ENCODE measurements around the gene HBP1. TPM values are rescaled to one million over a fixed set of nuclear protein-coding genes. Genes with fewer than 3 reads are reported as not detected.
"Not testable (repeated sequence)": the region's sequence is repeated elsewhere in the genome, so short reads cannot be mapped to it uniquely, and the experiment has no call there.

The HBP1 gene
- total RNA-seq, 1 donor from 2014 or later = 174 TPM

DNA sequence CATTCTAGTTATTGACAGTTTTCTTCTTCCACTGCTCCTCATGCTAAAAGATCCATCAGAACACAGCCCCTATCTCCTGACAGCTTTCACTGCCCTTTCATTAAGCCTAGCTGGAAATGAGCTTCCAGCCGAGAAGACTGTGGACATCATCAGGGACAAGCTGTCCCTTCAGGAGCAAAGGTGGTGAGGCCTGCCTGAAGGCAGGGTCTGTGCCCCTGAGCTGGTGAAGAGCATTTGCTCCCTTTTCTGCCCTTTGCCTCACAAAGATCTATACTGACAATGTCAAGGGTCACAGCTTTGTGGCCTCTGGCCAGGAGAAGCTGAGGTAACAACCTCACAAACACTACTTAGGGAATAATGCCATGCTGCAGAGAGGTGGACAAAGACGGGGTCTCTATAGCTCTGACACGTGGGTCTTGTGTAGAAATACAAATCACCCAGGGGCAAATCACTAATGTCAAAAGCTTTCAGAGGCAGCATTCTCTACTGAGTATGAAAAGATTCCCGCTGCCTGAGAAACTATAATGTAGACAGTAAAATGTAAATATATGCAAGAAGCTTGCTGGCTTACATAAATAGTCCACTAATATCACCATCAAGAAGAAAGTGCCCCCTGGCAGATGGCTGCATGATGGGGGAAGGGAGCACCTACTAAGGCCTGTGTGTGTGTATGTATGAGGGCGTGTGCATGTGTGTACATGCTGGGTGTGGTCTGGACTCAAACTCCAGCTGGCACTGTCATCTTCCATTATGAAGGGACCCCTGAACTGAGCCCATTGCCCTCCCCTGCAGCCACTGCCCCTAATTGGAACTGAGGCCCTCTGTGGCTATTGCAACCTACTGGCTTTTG lies 55.8 kb downstream of the HBP1 start:
- DNase-seq (ENCODE audit: low read depth in 2 of 2) = no peak

GRCh38 chr7:107228291-107228690 lies 59.5 kb downstream of the HBP1 start:
- DNase-seq (ENCODE audit: low read depth in 2 of 2) = no peak

DNA sequence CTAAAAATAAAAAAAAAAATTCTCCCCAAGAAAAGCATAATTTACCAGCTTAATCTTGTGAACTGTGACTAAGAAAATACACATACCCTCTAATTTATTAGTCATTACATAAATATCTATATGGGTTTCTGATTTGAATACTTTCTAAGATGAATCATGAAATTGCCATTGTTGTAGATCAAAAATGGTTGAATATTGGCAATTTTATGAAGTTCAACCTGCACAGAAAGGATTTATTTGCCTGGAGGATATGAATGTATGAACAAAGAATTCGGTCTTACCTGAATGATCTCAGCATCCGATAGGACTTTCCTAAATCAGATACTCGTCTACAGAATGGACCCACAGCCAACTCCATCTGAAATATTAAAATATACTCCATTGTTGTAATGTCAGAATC lies 61.5 kb downstream of the HBP1 start:
- DNase-seq (ENCODE audit: low read depth in 2 of 2) = peak in 1 of 2 donors; percentile 9

GRCh38 chr7:107232568-107233090 lies 63.8 kb downstream of the HBP1 start:
- DNase-seq (ENCODE audit: low read depth in 2 of 2) = no peak

GRCh38 chr7:107233174-107233573 lies 64.4 kb downstream of the HBP1 start:
- DNase-seq (ENCODE audit: low read depth in 2 of 2) = no peak

- DNase-seq (ENCODE audit: low read depth in 2 of 2) = peak in 1 of 2 donors; percentile 3
Measured at GRCh38 chr7:107233981-107234380, 65.2 kb downstream of the HBP1 start.

DNA sequence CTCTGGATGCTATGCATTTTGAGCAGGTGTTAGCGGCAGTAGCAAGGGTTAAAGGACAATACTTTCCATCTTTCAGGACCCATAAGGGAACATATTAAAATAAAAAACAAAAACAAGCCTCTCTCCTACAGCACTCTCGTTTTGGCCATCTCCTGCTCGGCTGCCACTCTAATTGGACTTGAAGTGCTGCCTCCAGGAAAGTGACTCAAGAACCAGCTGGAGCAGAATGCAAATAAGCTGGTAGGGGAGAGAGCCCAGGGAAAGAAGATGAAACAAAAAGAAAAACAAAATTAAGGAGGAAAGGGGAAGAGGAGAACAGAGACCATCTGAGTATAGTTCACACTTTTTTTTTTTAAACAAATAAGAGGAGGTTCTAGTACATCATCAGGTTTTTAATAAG lies 65.6 kb downstream of the HBP1 start:
- peak in 1 of 2 donors; percentile 40 for DNase-seq (ENCODE audit: low read depth in 2 of 2)

- DNase-seq (ENCODE audit: low read depth in 2 of 2) = no peak
Measured at GRCh38 chr7:107236862-107237261, 68.1 kb downstream of the HBP1 start.

DNA sequence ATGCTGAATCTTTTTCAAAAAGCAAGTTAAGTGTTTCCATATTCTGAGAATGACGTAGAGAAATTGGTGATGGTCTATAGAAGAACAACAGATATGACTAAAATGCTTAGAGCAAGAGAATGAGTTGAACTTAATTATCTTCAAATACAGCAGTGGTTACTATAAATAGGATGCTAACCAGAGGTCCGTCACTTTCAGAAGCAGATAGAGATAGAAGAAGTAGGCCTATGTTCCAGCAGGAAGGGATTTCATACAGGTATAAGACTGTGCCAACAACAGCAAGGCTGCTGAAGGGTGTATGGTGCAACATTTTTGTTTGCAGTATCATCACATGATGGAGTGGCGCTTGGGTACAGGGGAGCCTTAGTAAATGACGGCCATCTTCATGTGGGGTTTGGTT lies 68.6 kb downstream of the HBP1 start:
- no peak for DNase-seq (ENCODE audit: low read depth in 2 of 2)

DNA sequence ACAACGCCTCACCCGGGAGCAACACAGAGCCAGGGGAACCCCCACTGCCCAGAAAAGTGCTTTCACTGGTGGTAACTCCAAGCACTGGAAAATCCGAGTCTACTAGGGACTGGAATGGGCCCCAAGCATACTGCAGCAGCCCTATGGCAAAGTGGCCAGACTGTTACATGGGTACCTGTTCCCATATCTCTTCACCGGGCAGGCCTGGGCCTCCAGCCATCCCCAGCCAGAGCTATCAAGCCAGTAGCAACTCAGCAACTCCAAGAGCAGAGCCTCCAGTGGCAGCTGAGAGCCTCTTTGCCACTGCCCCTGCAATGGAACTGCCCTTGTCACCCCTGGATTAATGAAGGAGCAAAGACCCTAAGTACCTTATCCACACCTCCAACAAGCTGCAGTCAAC lies 73.5 kb downstream of the HBP1 start:
- no peak for DNase-seq (ENCODE audit: low read depth in 2 of 2)

DNA sequence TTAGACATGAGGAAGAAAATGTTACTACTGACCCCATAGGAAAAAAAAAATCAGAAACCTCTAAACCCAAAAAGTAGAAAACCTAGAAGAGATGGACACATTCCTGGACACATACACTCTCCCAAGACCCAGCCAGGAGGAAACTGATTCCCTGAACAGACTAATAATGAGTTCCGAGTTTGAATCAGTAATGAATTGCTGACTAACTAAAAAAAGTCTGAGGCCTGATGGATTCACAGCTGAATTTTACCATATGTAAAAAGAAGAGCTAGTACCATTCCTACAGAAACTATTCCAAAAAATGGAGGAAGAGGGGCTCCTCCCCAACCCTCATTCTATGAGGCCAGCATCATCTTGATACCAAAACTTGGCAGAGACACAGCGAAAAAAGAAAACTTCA lies 75.8 kb downstream of the HBP1 start:
- DNase-seq (ENCODE audit: low read depth in 2 of 2) = no peak

DNA sequence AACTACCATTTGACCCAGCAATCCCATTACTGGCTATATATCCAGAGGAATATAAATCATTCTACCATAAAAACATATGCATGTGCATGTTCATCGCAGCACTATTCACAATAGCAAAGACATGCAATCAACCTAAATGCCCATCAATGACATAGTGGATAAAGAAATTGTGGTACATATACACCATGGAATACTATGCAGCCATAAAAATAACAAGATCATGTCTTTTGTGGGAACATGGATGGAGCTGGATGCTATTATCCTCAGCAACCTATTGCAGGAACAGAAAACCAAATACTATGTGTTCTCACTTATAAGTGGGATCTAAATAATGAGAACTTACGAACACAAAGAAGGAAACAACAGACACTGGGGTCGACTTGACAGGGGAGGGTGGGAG lies 78.0 kb downstream of the HBP1 start:
- not testable (repeated sequence) for DNase-seq (ENCODE audit: low read depth in 2 of 2)

DNA sequence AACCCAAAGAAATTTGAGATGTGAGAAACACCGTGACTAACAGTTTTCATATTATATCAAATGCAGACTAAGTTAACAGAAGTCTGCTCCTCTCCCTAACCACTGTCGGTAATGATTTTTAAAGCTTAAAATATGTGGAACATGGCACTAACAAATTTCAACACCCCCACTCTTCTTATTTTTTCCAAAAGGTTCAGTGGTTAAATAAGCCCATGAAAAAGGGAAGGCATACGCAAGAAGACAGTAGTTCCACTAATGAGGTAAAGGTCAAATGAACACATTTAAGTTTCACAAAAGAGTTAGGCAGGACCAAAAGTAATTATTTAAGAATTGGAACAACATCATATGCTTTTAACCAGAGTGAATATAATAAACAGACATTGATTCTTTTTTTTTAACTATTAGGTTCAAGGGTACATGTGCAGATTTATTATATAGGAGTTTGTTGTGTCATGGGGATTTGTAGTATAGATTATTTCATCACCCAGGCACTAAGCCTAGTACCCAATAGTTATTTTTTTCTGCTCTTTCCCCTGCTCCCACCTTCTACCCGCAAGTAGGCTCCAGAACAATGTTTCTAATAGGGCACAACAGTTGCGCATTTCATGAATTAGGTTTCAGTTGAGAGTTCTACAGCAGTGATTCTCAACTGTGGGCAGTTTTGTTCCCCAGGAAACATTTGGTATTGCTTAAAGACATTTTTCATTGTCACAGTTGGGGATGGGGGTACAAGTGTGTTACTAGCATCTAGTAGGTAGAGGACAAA lies 79.9 kb downstream of the HBP1 start:
- DNase-seq (ENCODE audit: low read depth in 2 of 2) = no peak

GRCh38 chr7:107251963-107252362 lies 83.2 kb downstream of the HBP1 start:
- DNase-seq (ENCODE audit: low read depth in 2 of 2) = no peak

Other genes with a start within 250 kb of the HBP1 start
- 17.3 and 26.2 TPM in 2 replicates for gene PRKAR2B, start 124.3 kb upstream of the HBP1 start, total RNA-seq

Data from lung microvascular endothelial cell (primary cell).